ENCODE results near the gene ZNF211. TPM values are rescaled to one million over a fixed set of nuclear protein-coding genes. Genes with fewer than 3 reads are reported as not detected.

The ZNF211 gene
- total and polyA plus RNA-seq, 2 donors (not counting 3 experiments of a cell fraction or from before 2014, with no cell fraction given), result 4.7 to 9.4 TPM

GRCh38 chr19:57686727-57687126 is 53.8 kb downstream of the ZNF211 start:
- DNase-seq (ENCODE audit: low read depth, low spot score) (no peak), FAIRE-seq (no peak)
- H3K9ac ChIP-seq (replicated peaks; ENCODE audit: extremely low read depth, insufficient read depth, low read length), result no peak overlapping the region
- intact Hi-C loops (cut with micrococcal nuclease), result no loop called here
- TF ChIP-seq POLR2AphosphoS5 (IDR thresholded peaks at IDR 0.05; ENCODE audit: insufficient read depth, low read depth, low read length) (no peak), MYC (IDR thresholded peaks at IDR 0.05; ENCODE audit: low read depth, low read length) (no peak), CTCF (IDR thresholded peaks at IDR 0.05; ENCODE audit: extremely low read depth in 1 of 2, insufficient read depth in 1 of 2, low read depth in 1 of 2, low read length in 2 of 2) (no peak), FOS (IDR thresholded peaks at IDR 0.05; ENCODE audit: borderline replicate concordance, insufficient read depth, low read length) (no peak), GATA2 (IDR thresholded peaks at IDR 0.05; ENCODE audit: insufficient read depth, insufficient read length, low read depth, low read length) (no peak), POLR2A (IDR thresholded peaks at IDR 0.05; ENCODE audit: low read depth, low read length) (no peak), MAX (IDR thresholded peaks at IDR 0.05; ENCODE audit: insufficient read depth, insufficient read length) (no peak), JUN (IDR thresholded peaks at IDR 0.05; ENCODE audit: borderline replicate concordance, insufficient read depth, insufficient read length, low read depth) (no peak), EZH2 (IDR thresholded peaks at IDR 0.05; ENCODE audit: borderline replicate concordance, low read depth, low read length, severe bottlenecking) (no peak)
- H3K4me3 ChIP-seq (replicated peaks in 1 of 3; ENCODE audit: insufficient read depth in 1 of 3, low read depth in 1 of 3, low read length in 3 of 3), result no peak overlapping the region
- peaks cover 28% of the 10 kb centered on the region for H3K79me2 ChIP-seq (ENCODE audit: control insufficient read depth, insufficient read depth, low read length)
- no peaks in the 10 kb centered on the region for H3K27me3 ChIP-seq (ENCODE audit: control insufficient read depth in 2 of 2, insufficient read depth in 2 of 2, low read length in 2 of 2)
- H3K9me1 ChIP-seq (replicated peaks; ENCODE audit: control insufficient read depth, extremely low read depth, insufficient read depth, low read length), result no peaks in the 10 kb centered on the region
- H4K20me1 ChIP-seq (replicated peaks; ENCODE audit: control insufficient read depth, extremely low read depth, insufficient read depth, low read length), result no peaks in the 10 kb centered on the region
- H2AFZ ChIP-seq (ENCODE audit: low read depth, low read length), result no peak overlapping the region
- ChIA-PET CTCF (no interaction called here), POLR2A (no interaction called here)
- BruUV-seq (replicated peaks), result no TSS peak
- peaks cover 32% of the 10 kb centered on the region for H3K9me3 ChIP-seq (replicated peaks; ENCODE audit: control insufficient read depth, insufficient read depth, low read length)
- H3K27ac ChIP-seq (ENCODE audit: insufficient read depth, low read depth, low read length), result no peak overlapping the region
- dilution Hi-C loops (cut with MboI; ENCODE audit: extremely low pct_ligation_motif_present, low sequenced_read_pairs), result no loop called here
- peaks cover 9 to 18% of the 10 kb centered on the region in 2 experiments for H3K36me3 ChIP-seq (ENCODE audit: control insufficient read depth in 2 of 2, extremely low read depth in 1 of 2, insufficient read depth in 2 of 2, low read length in 2 of 2)
- peaks cover 8% of the 10 kb centered on the region for H3K4me1 ChIP-seq (ENCODE audit: control insufficient read depth, extremely low read depth, insufficient read depth, low read length)
- no peak overlapping the region for H3K4me2 ChIP-seq (ENCODE audit: insufficient read depth, low read length)

All from endothelial cell of umbilical vein (primary cell).